Activated T-helper 1 cell treated with anti-CD3 and anti-CD28 coated beads, Interleukin-2, amount 50 U/mL, for 16 hours (primary cell): Measurements from ENCODE around the gene OR2T3.
"Not testable (repeated sequence)": the region's sequence is repeated elsewhere in the genome, so short reads cannot be mapped to it uniquely, and the experiment has no call there.

Source experiments
- DNase-seq, 2 donors: peaks; one replicate each; pipeline ENCODE4 v3.0.0-alpha.2; 2020; ENCODE audit warnings: low read depth in 1 of 2, low spot score in 1 of 2

Gene OR2T3

GRCh38 chr1:248471154-248471553 is 2.0 kb upstream of the OR2T3 start:
- DNase-seq = no peak

- not testable (repeated sequence) for DNase-seq
These were observed 1.0 kb upstream of the OR2T3 start for GRCh38 chr1:248472111-248472510.

GRCh38 chr1:248475660-248476059 is 2.5 kb downstream of the OR2T3 start:
- DNase-seq = not testable (repeated sequence)

- not testable (repeated sequence) for DNase-seq
These were observed 8.8 kb downstream of the OR2T3 start for GRCh38 chr1:248481686-248482579.

DNA sequence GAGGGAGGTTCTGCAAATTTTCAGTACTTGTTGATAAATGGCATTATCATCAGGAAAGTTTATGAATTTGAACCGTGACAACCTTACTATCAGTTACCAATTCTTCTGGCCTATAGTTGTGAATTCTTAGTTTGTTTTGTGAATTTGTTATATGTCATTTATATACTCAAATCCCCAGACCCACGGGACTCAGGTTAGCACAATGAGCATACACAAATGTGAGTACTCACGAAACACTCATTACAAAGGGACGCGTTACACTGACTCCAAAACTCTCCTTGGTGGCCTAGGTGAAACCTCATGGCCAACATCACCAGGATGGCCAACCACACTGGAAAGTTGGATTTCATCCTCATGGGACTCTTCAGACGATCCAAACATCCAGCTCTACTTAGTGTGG is 15.1 kb downstream of the OR2T3 start, which contains the start of gene OR2T5:
Gene OR2T5, plus strand, starts transcription at position 301 of the 400 bp plus-strand sequence. Its CDS starts 0 bp downstream, at position 301.
- DNase-seq = not testable (repeated sequence)

- DNase-seq = not testable (repeated sequence)
These were observed 23.5 kb downstream of the OR2T3 start for GRCh38 chr1:248496661-248497060.

DNA sequence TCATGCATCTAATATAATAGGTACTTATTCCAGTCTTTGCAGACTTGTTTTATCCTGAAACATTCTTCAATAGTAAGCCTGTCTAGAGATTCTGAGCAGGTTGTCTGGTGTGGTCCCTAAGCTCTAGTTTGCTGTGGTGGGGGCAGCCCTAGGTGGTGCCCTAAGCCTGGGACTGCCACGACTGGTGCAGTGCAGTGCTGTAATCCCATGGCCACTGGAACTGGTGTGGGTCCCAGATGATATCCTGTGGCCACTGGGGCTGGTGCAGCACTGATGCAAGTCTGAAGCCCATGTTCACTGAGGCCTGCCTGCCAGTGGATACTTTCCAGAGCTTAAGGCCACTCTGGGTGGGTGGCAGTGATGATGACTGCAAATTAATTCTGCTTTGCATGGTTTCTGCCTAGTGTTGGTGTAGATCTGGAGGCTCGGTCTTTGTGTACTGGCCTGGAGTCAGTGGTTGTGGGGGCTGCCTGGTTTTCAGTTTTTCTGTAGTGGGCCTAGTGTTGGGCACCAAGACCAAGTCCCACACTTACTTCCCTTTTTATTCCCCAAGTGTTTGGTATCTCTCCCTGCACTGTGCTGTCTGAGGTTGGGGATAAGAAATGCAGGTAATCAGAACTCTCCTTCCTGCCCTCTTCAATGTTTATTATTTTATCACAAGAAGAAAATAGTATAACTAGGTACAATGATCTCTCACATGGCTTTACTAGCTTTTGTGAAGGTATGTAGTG is 27.3 kb downstream of the OR2T3 start:
- not testable (repeated sequence) for DNase-seq

DNA sequence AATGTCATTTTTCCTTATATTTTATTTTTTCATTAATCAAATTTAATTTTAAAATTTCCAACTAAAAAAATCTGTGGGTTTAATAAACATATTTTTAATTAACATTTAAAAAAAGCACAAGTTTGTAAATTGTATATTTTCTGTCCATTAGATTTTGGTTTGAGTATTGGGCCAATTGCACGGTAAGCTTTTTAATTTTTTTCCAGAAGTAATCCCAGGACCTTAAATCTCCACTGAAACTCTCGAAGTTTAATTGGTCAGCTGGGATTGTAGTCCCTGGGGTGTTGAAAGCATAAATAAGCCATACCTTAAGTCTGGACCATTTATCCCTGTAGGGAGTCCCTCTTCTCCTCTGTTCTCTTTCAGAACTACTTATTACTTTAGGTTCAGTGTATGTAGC is 34.6 kb downstream of the OR2T3 start, which contains the start of gene OR2G6:
Gene OR2G6, plus strand, starts transcription at position 301 of the 400 bp plus-strand sequence. CDS start 13,574 bp downstream, outside the sequence.
- not testable (repeated sequence) for DNase-seq

GRCh38 chr1:248510217-248510616 is 37.1 kb downstream of the OR2T3 start:
- not testable (repeated sequence) for DNase-seq

GRCh38 chr1:248521856-248522255 is 48.7 kb downstream of the OR2T3 start:
- DNase-seq = no peak
